ENCODE results near the gene LIPT2. TPM values are rescaled to one million over a fixed set of nuclear protein-coding genes. Genes with fewer than 3 reads are reported as not detected.

LIPT2 gene
- 1.7 and 2.6 TPM in 2 replicates for total RNA-seq

GRCh38 chr11:74492974-74493790, at the start of gene LIPT2:
LIPT2 (minus strand) TSS chr11:74493724; CDS start chr11:74493703, 21 bp downstream.

GRCh38 chr11:74466916-74467885, 26.3 kb downstream of the LIPT2 start, which contains the start of gene KCNE3:
KCNE3 (minus strand) TSS chr11:74467549; CDS start chr11:74457563, 9,986 bp downstream.

Small RNAs within 50 kb of the gene (small RNA-seq; reads per million reads assigned to genes)
- not detected for gene CYCSP27

Other genes with a start within 250 kb of the LIPT2 start
- gene P4HA3, start 182.1 kb downstream of the LIPT2 start, total RNA-seq = 3.5 and 3.9 TPM in 2 replicates
- gene PGM2L1, start 95.3 kb downstream of the LIPT2 start, total RNA-seq = 2.9 and 3.1 TPM in 2 replicates
- gene KCNE3, start 26.2 kb downstream of the LIPT2 start, total RNA-seq = 1.8 and 3.3 TPM in 2 replicates
- 9.6 TPM in 2 replicates for gene POLD3, start 98.9 kb upstream of the LIPT2 start, total RNA-seq
- 0.16 TPM in 1 of 2 replicates, not detected in the other for gene CHRDL2, start 237.7 kb upstream of the LIPT2 start, total RNA-seq

All from hair follicle dermal papilla cell (primary cell).